ENCODE measurements around the gene PSD2. TPM values are rescaled to one million over a fixed set of nuclear protein-coding genes. Genes with fewer than 3 reads are reported as not detected.

Gene PSD2
- total and polyA plus RNA-seq, 8 donors, result 0.06 to 2.5 (median 1.7) TPM; not detected in 1

GRCh38 chr5:139812323-139812722 is 16.7 kb downstream of the PSD2 start:
- intact Hi-C loops (cut with DNase I), result no loop called here
- Histone ChIP-seq H3K4me3 (no peak overlapping the region), H3K27me3 (peaks cover 0 to 20% of the 10 kb centered on the region in 2 donors), H3K9me3 (no peaks in the 10 kb centered on the region), H3K4me1 (no peaks in the 10 kb centered on the region), H3K36me3 (no peaks in the 10 kb centered on the region), H3K27ac (no peak overlapping the region)
- DNase-seq (no peak), ATAC-seq (no peak)
- TF ChIP-seq CTCF (IDR thresholded peaks at IDR 0.05), result no peak

- H3K27me3 ChIP-seq, result peaks cover 0 to 17% of the 10 kb centered on the region in 2 donors
- H3K4me1 ChIP-seq, result no peaks in the 10 kb centered on the region
- no peak for TF ChIP-seq CTCF (IDR thresholded peaks at IDR 0.05)
- intact Hi-C loops (cut with DNase I), result no loop called here
- H3K36me3 ChIP-seq, result no peaks in the 10 kb centered on the region
- no peak overlapping the region for H3K4me3 ChIP-seq
- no peak overlapping the region for H3K27ac ChIP-seq
- DNase-seq (no peak), ATAC-seq (no peak)
- H3K9me3 ChIP-seq, result no peaks in the 10 kb centered on the region
Observed at GRCh38 chr5:139812836-139813805, 17.5 kb downstream of the PSD2 start.

GRCh38 chr5:139814191-139814601 is 18.6 kb downstream of the PSD2 start:
- peaks cover 0 to 6% of the 10 kb centered on the region in 2 donors for H3K27me3 ChIP-seq
- TF ChIP-seq CTCF (IDR thresholded peaks at IDR 0.05), result no peak
- intact Hi-C loops (cut with DNase I), result no loop called here
- no peaks in the 10 kb centered on the region for H3K36me3 ChIP-seq
- ATAC-seq (no peak), DNase-seq (no peak)
- no peaks in the 10 kb centered on the region for H3K4me1 ChIP-seq
- H3K27ac ChIP-seq, result no peak overlapping the region
- peaks cover 0 to 5% of the 10 kb centered on the region in 2 donors for H3K9me3 ChIP-seq
- no peak overlapping the region for H3K4me3 ChIP-seq

- peaks cover 0 to under 1% of the 10 kb centered on the region in 2 donors for H3K27me3 ChIP-seq
- intact Hi-C loops (cut with DNase I), result no loop called here
- ATAC-seq, result no peak
Observed at GRCh38 chr5:139814704-139815280, 19.2 kb downstream of the PSD2 start.

More at GRCh38 chr5:139814704-139815280, 19.2 kb downstream of the PSD2 start:
- Histone ChIP-seq H3K9me3 (peaks cover 0 to 5% of the 10 kb centered on the region in 2 donors), H3K4me1 (no peaks in the 10 kb centered on the region), H3K4me3 (no peak overlapping the region), H3K27ac (no peak overlapping the region), H3K36me3 (no peaks in the 10 kb centered on the region)
- no peak for DNase-seq
- no peak for TF ChIP-seq CTCF (IDR thresholded peaks at IDR 0.05)

Measured in left lung (tissue), 10 donors.